ENCODE results near the gene MAP4K1.
"Not testable (repeated sequence)": the region's sequence is repeated elsewhere in the genome, so short reads cannot be mapped to it uniquely, and the experiment has no call there.

Gene MAP4K1

GRCh38 chr19:38619361-38620174 is 1.8 kb upstream of the MAP4K1 start:
- no peak for DNase-seq

GRCh38 chr19:38618590-38619360 is 1.0 kb upstream of the MAP4K1 start, which contains the start of gene EIF3K:
EIF3K (plus strand) TSS chr19:38619188; CDS start chr19:38619269, 81 bp downstream.
- peak; percentile 96 for DNase-seq

GRCh38 chr19:38617283-38617763 is 430 bp downstream of the MAP4K1 start:
- DNase-seq, result no peak

GRCh38 chr19:38616265-38616664 is 1.5 kb downstream of the MAP4K1 start:
- DNase-seq, result no peak

GRCh38 chr19:38615007-38615581 is 2.7 kb downstream of the MAP4K1 start:
- DNase-seq, result no peak

- no peak for DNase-seq
Observed at GRCh38 chr19:38614289-38614688, 3.5 kb downstream of the MAP4K1 start.

- DNase-seq, result no peak
Observed at GRCh38 chr19:38606131-38606530, 11.6 kb downstream of the MAP4K1 start.

- not testable (repeated sequence) for DNase-seq
Observed at GRCh38 chr19:38602856-38603255, 14.9 kb downstream of the MAP4K1 start.

- no peak for DNase-seq
Observed at GRCh38 chr19:38599722-38600121, 18.0 kb downstream of the MAP4K1 start.

GRCh38 chr19:38597075-38597474 is 20.7 kb downstream of the MAP4K1 start:
- no peak for DNase-seq

- DNase-seq, result peak; percentile 63
Observed at GRCh38 chr19:38596057-38596981, 21.4 kb downstream of the MAP4K1 start.

- DNase-seq, result no peak
Observed at GRCh38 chr19:38592940-38593339, 24.8 kb downstream of the MAP4K1 start.

GRCh38 chr19:38588041-38588440 is 29.7 kb downstream of the MAP4K1 start:
- no peak for DNase-seq

- DNase-seq, result no peak
Observed at GRCh38 chr19:38587562-38587961, 30.2 kb downstream of the MAP4K1 start.

GRCh38 chr19:38583985-38584305 is 33.8 kb downstream of the MAP4K1 start:
- no peak for DNase-seq

- no peak for DNase-seq
Observed at GRCh38 chr19:38583219-38583984, 34.4 kb downstream of the MAP4K1 start.

GRCh38 chr19:38580080-38580479 is 37.7 kb downstream of the MAP4K1 start:
- no peak for DNase-seq

GRCh38 chr19:38579304-38579703 is 38.4 kb downstream of the MAP4K1 start:
- DNase-seq, result peak; percentile 16

- DNase-seq, result no peak
Observed at GRCh38 chr19:38577826-38578225, 39.9 kb downstream of the MAP4K1 start.

GRCh38 chr19:38571682-38572081 is 46.1 kb downstream of the MAP4K1 start:
- no peak for DNase-seq

GRCh38 chr19:38569368-38569983 is 48.3 kb downstream of the MAP4K1 start:
- no peak for DNase-seq
